HG03175 (cell line): Measurements from ENCODE around the gene FAM228B.
"Not testable (repeated sequence)": the region's sequence is repeated elsewhere in the genome, so short reads cannot be mapped to it uniquely, and the experiment has no call there.

Experiments
- ATAC-seq: cut with Tn5 transposase; IDR thresholded peaks from one replicate; pipeline ENCODE4 v1.9.1; 2021; ENCODE audit warnings: mild to moderate bottlenecking, moderate library complexity; ENCODE audit not compliant: unreplicated experiment

FAM228B gene

GRCh38 chr2:24101992-24102391 is 21.3 kb upstream of the FAM228B start:
- ATAC-seq: no peak

DNA sequence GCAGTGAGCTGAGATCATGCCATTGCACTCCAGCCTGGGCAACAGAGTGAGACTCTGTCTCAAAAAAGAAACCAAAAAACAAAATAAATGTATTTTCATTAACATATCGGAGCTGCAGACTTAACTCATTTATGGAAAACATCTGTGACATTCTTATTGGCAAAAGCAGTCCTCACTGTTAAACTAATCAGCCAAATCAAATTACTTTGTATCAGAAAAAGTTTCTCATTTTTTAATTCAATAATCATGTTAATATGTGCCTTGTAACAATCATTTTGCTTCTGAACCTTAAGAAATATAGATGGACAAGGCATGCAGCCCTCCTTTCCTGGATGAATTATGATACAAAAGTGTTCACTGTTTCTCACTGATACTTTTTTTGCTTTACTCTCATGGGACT is 20.6 kb upstream of the FAM228B start:
- no peak for ATAC-seq

GRCh38 chr2:24104110-24104650 is 19.1 kb upstream of the FAM228B start:
- ATAC-seq: no peak

- ATAC-seq: no peak
These were observed 18.4 kb upstream of the FAM228B start for GRCh38 chr2:24104906-24105305.

GRCh38 chr2:24105816-24106215 is 17.5 kb upstream of the FAM228B start:
- ATAC-seq: no peak

- ATAC-seq: no peak
These were observed 16.5 kb upstream of the FAM228B start for GRCh38 chr2:24106786-24107185.

GRCh38 chr2:24107336-24107735 is 15.9 kb upstream of the FAM228B start:
- no peak for ATAC-seq

DNA sequence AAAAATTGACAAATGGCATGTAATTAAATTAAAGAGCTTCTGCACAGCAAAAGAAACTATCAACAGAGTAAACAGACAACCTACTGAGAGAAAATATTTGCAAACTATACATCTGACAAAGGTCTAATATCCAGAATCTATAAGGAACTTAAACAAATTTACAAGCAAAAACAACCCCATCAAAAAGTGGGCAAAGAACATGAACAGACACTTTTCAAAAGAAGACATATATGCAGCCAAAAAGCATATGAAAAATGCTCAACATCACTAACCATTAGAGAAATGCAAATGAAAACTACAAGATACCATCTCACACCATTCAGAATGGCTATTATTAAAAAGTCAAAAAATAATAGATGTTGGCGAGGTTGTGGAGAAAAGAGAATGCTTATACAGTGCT is 13.8 kb upstream of the FAM228B start:
- not testable (repeated sequence) for ATAC-seq

- no peak for ATAC-seq
These were observed 12.5 kb upstream of the FAM228B start for GRCh38 chr2:24110660-24111303.

- no peak for ATAC-seq
These were observed 11.8 kb upstream of the FAM228B start for GRCh38 chr2:24111407-24111901.

GRCh38 chr2:24115057-24115456 is 8.2 kb upstream of the FAM228B start:
- no peak for ATAC-seq

DNA sequence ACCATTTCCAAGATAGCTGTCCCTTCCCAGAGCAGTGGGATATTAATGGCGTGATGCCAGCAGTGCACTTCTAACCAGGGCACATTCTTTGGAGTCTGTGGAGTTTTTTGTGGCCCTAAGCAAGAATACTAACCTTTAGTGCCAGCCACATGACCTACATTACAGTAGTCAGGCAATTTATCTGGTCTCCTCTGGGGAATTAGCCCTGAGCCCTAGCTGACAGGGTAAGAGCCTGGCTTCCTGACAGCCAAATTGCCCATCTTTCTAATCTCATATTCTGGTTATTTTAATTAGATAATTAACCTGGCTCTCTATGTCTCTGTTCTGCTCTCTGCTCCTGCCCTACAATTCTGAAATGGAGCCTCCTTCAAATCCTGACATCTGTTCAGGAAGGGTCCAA is 5.4 kb upstream of the FAM228B start:
- ATAC-seq: no peak

DNA sequence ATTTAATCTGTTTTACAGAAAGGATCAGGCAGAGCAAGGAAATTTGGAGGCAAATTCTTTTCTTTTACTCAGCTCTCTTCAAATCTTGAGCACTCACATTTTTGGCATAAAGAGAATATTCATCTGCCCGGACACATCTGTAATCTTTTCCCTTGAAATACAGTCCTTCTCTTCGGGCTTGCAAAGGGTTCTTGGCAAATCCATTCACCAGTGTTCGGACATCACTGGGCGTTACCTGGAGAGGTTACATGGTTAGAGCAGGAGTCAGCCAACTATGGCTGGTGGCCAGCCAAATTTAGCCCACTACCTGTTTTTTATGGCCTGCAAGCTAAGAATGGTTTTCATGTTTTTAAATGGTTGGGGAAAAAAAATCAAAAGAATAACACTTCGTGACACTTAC is 2.2 kb upstream of the FAM228B start:
- ATAC-seq: no peak

DNA sequence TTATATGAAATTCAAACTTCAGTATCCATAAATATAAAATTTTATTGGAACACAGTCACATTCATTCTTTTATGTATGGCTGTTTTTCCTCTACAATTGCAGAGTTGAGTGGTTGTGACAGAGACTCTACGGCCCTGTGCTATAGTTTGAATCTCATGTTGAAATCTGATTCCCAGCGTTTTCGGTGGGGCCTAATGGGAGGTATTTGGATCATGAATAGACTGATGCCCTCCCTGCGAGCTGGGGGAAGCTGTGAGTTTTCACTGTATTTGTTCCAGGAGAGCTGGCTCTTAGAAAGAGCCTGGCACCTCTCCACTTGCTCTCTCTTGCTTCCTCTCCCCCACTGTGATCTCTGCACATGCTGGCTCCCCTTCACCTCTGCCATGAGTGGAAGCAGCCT is 1.8 kb upstream of the FAM228B start:
- ATAC-seq: no peak

- ATAC-seq: no peak
These were observed 689 bp upstream of the FAM228B start for GRCh38 chr2:24122366-24123194.

GRCh38 chr2:24123922-24124580 is 782 bp downstream of the FAM228B start:
- ATAC-seq: peak; percentile 11

DNA sequence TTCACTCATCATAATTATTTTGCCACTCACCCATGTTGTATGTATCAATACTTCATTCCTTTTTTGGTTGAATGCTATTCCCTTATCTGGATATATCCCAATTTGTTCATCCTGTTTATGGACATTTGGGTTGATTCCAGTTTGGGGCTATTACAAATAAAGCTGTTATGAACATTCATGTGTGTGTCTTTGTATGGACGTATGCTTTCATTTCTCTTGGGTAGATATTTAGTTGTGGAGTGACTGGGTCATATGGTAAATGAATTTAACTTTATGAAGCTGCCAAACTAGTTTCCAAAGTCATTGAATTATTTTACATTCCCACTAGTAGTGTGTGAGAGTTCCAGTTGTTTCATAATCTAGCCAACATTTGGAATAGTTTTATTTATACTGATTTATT is 2.7 kb downstream of the FAM228B start:
- no peak for ATAC-seq

GRCh38 chr2:24132543-24132942 is 9.3 kb downstream of the FAM228B start:
- ATAC-seq: no peak

- ATAC-seq: not testable (repeated sequence)
These were observed 17.0 kb downstream of the FAM228B start for GRCh38 chr2:24140305-24140704.

DNA sequence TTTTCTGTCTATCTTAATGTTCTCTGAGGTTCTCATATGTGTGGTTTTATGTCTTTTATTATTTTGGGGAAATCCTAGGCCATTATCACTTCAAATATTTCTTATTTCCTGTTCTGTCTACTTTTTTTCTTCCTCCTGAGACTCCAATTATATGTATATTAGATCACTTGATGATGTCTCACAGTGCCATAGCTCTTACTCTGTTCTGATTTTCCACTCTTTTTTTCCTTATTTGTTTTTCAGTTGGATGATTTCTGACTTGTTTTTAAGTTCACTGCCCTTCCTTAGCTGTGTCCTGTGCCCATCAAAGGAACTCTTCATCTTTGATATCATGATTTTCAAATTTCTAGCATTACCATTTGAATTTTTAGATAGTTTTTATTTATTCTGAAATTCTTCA is 24.1 kb downstream of the FAM228B start:
- ATAC-seq: no peak

DNA sequence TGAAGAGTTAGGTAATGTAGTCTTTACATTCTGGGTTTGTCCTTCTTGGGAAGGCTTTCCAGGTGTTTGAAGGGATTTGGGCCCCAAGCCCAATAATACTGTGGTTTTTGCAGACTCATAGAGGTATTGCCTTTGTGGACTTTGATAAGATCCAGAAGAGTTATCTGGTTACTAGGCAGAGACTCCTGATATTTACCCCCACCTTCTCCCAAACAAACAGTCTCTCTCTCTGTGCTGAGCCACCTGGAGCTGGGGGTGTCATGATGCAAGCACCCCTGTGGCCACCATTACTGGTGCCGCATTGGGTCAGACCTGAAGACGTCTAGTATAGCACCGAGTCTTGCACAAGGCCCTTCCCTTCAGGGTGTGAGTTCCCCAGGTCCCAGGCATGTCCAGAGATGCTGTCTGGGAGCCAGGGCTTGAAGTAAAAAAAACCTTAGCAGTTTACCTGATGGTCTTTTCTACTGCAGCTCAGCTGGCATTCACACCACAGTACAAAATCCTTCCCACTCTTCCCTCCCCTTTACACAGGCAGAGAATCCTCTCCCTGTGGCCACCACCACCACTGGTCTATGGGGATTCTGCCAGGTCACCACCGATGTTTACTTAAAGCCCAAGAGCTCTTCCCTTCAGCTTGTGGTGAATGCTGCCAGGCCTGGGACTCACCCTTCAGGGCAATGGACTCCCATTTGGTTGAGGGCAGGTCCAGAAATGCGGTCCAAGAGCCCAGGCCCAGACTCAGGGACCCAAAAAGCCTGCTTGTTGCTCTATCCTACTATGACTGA is 29.3 kb downstream of the FAM228B start:
- ATAC-seq: no peak
